Naive B cell (primary cell): ENCODE data around the gene ACP4. TPM values are rescaled to one million over a fixed set of nuclear protein-coding genes. Genes with fewer than 3 reads are reported as not detected.
A peak's percentile ranks its signal among the peaks of the same experiment; 100 is the strongest.

Source experiments
- ATAC-seq, 2 donors: fragments of 150-1000 bp; cut with Tn5 transposase; 2 replicates each; pipeline ENCODE4 v1.10.0; 2021; ENCODE audit warnings: low read depth in 2 of 2, mild to moderate bottlenecking in 2 of 2, moderate library complexity in 2 of 2
- DNase-seq: peaks from one replicate; pipeline ENCODE4 v3.0.0; 2022
- H3K27ac Mint-ChIP-seq, 6 donors: one replicate each; pipeline ENCODE4 v1.8.0; 2020 to 2022; ENCODE audit warnings: mild to moderate bottlenecking in 6 of 6, mixed read lengths in 6 of 6, moderate library complexity in 5 of 6, inconsistent platforms in 2 of 6
- H3K27me3 Mint-ChIP-seq, 3 donors: one replicate each; pipeline ENCODE4 v1.8.0; 2021 to 2022; ENCODE audit warnings: mixed read lengths in 3 of 3, mild to moderate bottlenecking in 1 of 3
- H3K36me3 Mint-ChIP-seq, 2 donors: one replicate each; pipeline ENCODE4 v1.8.0; 2020 to 2022; ENCODE audit warnings: mixed read lengths in 2 of 2, inconsistent platforms in 1 of 2, mild to moderate bottlenecking in 1 of 2
- H3K4me1 Mint-ChIP-seq, 3 donors: one replicate each; pipeline ENCODE4 v1.8.0; 2020 to 2022; ENCODE audit warnings: mixed read lengths in 3 of 3, inconsistent platforms in 1 of 3, mild to moderate bottlenecking in 1 of 3, moderate library complexity in 1 of 3
- H3K4me3 Mint-ChIP-seq, 8 donors: one replicate each; pipeline ENCODE4 v1.8.0; 2020 to 2022; ENCODE audit warnings: mild to moderate bottlenecking in 8 of 8, mixed read lengths in 8 of 8, moderate library complexity in 8 of 8, inconsistent platforms in 2 of 8
- H3K9me3 Mint-ChIP-seq, 7 donors: one replicate each; pipeline ENCODE4 v1.8.0; 2020 to 2022; ENCODE audit warnings: mixed read lengths in 7 of 7, mild to moderate bottlenecking in 5 of 7, inconsistent platforms in 2 of 7, moderate library complexity in 1 of 7
- polyA plus RNA-seq, 6 donors: library from polyadenylated mRNA; unstranded; fragments of 300-500 nt; fragmentation: Illumina TruSeq; gene quantifications; one replicate each; pipeline ENCODE4 v1.2.3, GENCODE V29; 2021; ENCODE audit warnings: low read depth in 6 of 6

The ACP4 gene
- polyA plus RNA-seq, 6 donors from 2014 or later, result not detected

DNA sequence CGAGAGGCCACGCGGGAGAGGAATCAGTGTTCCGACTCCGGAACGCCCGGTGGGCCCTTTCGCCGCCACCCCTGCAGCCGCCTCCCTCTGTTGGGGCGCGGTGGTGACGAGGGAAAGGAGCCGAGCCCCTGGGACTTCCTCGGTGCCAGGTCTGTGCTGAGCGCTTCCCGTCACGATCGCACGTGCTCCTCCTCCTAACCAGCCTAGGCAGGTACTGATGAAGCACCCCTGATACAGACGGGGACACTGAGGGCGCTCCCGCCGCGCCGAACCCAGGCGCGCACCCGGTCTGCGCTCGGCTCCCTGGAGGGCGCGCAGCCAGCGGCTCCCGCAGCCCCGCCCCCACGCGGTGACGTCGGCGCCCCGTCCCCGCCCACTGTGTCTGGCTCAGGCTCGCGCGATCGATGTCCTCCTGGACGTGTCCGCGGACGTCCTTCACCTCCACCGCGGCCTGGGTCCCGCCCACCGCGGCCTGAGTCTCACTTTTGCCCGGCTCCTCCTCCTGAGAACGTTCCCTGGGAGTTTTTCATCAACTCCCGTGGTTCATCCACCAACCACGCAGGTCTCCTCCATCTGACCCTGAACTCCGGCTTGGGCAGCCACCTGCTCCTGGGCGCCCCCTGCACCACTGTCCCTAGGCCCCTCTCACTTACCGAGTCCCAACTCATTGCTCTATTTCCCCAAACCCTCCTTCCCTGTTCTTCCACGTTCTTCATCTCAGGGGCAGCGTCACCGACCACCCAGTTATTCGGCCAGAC lies 45.7 kb downstream of the ACP4 start:
- Mint-ChIP-seq H3K27ac (peak overlapping the region in 4 of 6 donors; percentile 19 to 94 (median 58)), H3K4me3 (peak overlapping the region; percentile 80 to 95 (median 88)), H3K9me3 (peaks cover 0 to 6% (median 2%) of the 10 kb centered on the region in 7 donors), H3K27me3 (peaks cover 13 to 58% (median 57%) of the 10 kb centered on the region in 3 donors), H3K36me3 (peaks cover 0 to 17% of the 10 kb centered on the region in 2 donors), H3K4me1 (peaks cover 10 to 25% (median 21%) of the 10 kb centered on the region in 3 donors)
- peak; percentile 82 to 84 for ATAC-seq
- peak; percentile 58 for DNase-seq

DNA sequence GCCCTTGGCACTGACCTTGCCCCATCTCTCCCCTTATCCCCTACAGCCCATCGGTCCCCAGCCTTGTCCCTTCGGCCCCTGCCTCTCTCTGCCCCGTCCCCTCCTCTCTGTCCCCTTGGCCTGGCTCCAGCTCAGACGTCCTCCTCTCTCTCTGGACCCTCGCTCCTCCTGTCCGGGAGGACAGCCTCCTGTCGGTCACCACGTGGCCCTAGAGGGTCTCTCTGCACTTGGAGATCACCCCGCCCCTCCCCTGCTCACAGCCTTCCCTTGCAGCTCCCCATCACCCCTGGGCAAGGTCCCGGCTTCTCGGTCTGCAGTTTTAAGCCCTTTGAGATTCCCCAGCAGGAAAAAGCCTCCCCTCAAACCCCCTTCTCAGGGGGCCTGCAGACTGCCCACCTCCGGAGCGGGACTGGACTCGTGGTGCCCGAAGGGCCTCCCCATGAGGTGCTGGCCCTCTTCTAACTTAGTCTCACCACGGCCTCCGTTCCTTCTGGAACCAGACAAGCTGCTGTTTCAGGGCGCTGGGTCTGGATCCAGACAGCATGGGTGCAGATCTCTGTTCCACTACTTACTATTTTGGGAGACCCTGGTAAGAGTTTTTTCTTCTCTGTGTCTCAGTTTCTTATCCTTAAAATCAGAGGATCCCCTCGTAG lies 46.5 kb downstream of the ACP4 start:
- peaks cover 10 to 25% (median 21%) of the 10 kb centered on the region in 3 donors for H3K4me1 Mint-ChIP-seq
- H3K4me3 Mint-ChIP-seq, result peak overlapping the region; percentile 9 to 95 (median 86)
- peaks cover 0 to 17% of the 10 kb centered on the region in 2 donors for H3K36me3 Mint-ChIP-seq
- peaks cover 13 to 58% (median 56%) of the 10 kb centered on the region in 3 donors for H3K27me3 Mint-ChIP-seq
- H3K27ac Mint-ChIP-seq, result peak overlapping the region in 3 of 6 donors; percentile 38 to 92 (median 46)
- DNase-seq (no peak), ATAC-seq (no peak)
- peaks cover 5 to 9% (median 5%) of the 10 kb centered on the region in 7 donors for H3K9me3 Mint-ChIP-seq

DNA sequence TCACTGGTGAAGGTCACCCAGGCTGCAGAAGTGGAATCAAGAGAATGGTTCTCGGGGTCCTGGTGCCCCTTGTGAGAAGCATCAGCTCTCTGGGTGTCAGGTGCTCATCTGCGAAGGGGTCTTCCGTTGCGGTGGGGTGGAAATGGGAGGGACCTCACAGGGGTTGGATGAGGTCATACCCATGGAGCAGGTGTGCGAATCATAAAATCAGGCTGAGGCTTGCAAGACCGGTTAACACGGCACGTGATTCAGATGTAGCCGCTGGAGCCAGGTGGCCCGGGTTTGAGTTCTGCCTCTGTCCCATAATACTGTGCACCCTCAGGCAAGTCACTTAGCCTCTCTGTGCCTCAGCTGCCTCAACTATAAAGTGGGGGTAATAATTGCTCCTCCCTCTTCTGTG lies 47.1 kb downstream of the ACP4 start:
- Mint-ChIP-seq H3K4me1 (peaks cover 10 to 25% (median 21%) of the 10 kb centered on the region in 3 donors), H3K4me3 (peak overlapping the region in 6 of 8 donors; percentile 5 to 86 (median 44)), H3K36me3 (peaks cover 0 to 16% of the 10 kb centered on the region in 2 donors), H3K27me3 (peaks cover 15 to 52% (median 52%) of the 10 kb centered on the region in 3 donors), H3K9me3 (peaks cover 5 to 13% (median 9%) of the 10 kb centered on the region in 7 donors), H3K27ac (peak overlapping the region in 1 of 6 donors; percentile 51)
- DNase-seq (no peak), ATAC-seq (no peak)

DNA sequence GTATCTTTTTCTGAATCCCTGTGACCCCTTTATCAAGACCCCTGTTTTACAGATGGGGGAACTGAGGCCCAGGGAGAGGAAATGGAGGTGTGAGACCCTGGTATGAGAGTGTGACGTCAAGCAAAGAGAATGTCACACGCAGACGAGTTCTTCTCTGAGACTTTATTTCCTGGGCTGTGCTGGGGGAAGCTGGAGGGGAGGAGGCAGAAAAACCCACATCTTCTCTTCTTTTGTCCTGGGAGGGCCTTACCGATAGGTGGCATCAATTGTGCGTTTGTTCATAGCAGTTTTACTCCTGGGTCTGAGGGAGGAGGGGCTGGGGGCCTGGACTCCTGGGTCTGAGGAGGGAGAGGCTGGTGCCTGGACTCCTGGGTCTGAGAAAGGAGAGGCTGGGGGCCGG lies 48.0 kb downstream of the ACP4 start:
- peaks cover 10 to 25% (median 21%) of the 10 kb centered on the region in 3 donors for H3K4me1 Mint-ChIP-seq
- H3K27ac Mint-ChIP-seq, result peak overlapping the region in 2 of 6 donors; percentile 28 to 54
- H3K9me3 Mint-ChIP-seq, result peaks cover 5 to 21% (median 15%) of the 10 kb centered on the region in 7 donors
- ATAC-seq (peak; percentile 29 to 40), DNase-seq (no peak)
- peaks cover 13 to 45% (median 43%) of the 10 kb centered on the region in 3 donors for H3K27me3 Mint-ChIP-seq
- H3K36me3 Mint-ChIP-seq, result peaks cover 2 to 11% of the 10 kb centered on the region in 2 donors
- H3K4me3 Mint-ChIP-seq, result peak overlapping the region in 2 of 8 donors; percentile 42 to 59

DNA sequence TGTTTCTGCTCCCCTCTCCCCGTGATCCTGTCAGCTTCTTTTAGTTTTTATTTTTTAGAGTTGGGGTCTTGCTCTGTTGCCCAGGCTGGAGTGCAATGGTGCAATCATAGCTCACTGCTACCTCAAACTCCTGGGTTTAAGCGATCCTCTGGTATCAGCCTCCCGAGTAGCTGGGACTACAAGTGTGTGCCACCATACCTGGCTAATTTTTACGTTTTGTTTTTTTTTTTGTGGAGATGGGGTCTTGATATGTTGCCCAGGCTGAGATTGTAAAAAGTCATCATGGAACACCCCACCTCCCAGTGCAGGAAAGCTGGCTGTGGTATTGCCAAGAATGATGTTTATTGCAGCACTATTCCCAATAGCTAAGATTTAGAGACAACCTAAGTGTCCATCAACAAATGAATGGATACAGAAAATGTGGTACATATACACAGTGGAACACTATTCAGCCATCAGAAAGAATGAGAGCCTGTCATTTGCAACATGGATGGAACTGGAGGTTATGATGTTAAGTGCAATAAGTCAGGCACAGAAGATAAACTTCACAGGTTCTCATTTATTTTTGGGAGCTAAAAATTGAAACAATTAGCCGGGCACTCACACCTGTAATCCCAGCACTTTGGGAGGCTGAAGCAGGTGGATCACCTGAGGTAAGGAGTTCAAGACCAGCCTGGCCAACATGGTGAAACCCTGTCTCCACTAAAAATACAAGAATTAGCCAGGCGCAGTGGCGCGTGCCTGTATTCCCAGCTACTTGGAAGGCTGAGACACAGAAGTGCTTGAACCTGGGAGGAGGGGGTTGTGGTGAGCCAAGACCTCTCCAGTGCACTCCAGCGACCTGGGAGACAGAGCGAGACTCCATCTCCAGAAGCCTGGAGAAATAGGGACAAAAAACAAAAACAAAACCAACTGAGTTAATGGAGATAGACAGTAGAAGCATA lies 49.8 kb downstream of the ACP4 start:
- peaks cover 8 to 36% (median 28%) of the 10 kb centered on the region in 7 donors for H3K9me3 Mint-ChIP-seq
- DNase-seq (no peak), ATAC-seq (no peak)
- H3K4me1 Mint-ChIP-seq, result peaks cover 7 to 25% (median 19%) of the 10 kb centered on the region in 3 donors
- H3K27ac Mint-ChIP-seq, result no peak overlapping the region
- no peak overlapping the region for H3K4me3 Mint-ChIP-seq
- H3K36me3 Mint-ChIP-seq, result peaks cover 7 to 18% of the 10 kb centered on the region in 2 donors
- peaks cover 13 to 52% (median 43%) of the 10 kb centered on the region in 3 donors for H3K27me3 Mint-ChIP-seq

DNA sequence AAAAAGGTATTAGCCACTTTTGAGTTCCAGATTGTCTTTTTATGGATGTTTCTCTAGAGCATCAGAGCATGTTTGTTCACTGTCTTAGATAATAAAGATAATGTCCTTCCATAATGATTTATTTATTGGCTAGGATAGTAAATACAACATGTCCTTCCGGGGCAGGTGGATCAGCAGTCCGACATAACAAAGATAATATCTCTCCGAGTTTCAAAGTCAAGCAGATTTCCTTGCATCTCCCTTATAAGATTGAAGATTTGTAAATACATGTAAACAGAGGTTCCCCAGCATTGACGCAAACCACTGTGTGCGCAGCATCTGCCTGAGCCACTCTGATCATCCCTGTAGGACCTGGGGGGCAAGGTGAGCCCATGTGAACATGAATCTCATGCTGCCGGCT lies 51.9 kb downstream of the ACP4 start:
- ATAC-seq, result no peak
- no peak overlapping the region for H3K4me3 Mint-ChIP-seq
- no peak overlapping the region for H3K27ac Mint-ChIP-seq
- peaks cover 5 to 42% (median 36%) of the 10 kb centered on the region in 3 donors for H3K27me3 Mint-ChIP-seq
- peaks cover 8 to 42% (median 31%) of the 10 kb centered on the region in 7 donors for H3K9me3 Mint-ChIP-seq
- no peak for DNase-seq
- peaks cover 0 to 6% (median 1%) of the 10 kb centered on the region in 3 donors for H3K4me1 Mint-ChIP-seq
- peaks cover 7 to 18% of the 10 kb centered on the region in 2 donors for H3K36me3 Mint-ChIP-seq

DNA sequence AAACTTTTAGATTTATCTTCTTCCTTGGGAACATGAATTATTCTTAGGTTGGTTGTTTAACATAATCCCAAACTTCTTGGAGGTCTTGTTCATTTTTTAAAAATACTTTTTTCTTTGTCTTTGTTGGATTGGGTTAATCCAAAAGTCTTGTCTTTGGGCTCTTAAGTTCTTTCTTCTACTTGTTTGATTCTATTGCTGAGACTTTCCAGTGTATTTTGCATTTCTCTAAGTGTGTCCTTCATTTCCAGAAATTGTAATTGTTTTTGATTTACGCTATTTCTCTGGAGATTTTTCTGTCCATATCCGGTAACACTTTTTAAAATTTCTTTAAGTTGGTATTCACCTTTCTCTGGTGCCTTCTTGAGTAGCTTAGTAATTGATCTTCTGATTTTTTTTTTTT lies 53.0 kb downstream of the ACP4 start:
- peaks cover 5 to 33% (median 28%) of the 10 kb centered on the region in 3 donors for H3K27me3 Mint-ChIP-seq
- DNase-seq, result no peak
- peaks cover 8 to 42% (median 31%) of the 10 kb centered on the region in 7 donors for H3K9me3 Mint-ChIP-seq
- peaks cover 0 to 3% (median 0%) of the 10 kb centered on the region in 3 donors for H3K4me1 Mint-ChIP-seq
- H3K36me3 Mint-ChIP-seq, result peaks cover 7 to 18% of the 10 kb centered on the region in 2 donors
- no peak overlapping the region for H3K4me3 Mint-ChIP-seq
- ATAC-seq, result no peak
- H3K27ac Mint-ChIP-seq, result no peak overlapping the region

DNA sequence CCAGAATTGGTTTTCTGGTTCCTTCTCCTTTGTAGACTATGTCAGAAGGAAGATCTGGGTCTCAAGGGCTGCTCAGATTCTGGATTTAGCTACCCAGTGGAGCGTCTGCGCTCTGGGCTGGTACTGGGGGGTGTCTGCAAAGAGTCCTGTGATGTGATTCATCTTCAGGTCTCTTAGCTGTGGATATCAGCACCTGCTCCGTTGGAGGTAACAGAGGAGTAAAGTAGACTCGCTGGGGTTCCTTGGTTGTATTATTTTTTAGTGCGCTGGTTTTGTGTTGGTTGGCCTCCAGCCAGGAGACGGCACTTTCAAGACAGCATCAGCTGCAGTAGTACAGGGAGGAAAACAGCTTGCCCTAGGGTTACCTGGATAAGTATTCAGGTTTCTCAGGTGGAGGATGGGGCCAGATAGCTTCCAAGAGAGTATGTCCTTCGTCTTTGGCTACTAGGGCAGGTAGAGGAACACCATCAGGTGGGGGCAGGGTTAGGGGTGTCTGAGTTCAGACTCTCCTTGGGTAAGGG lies 53.5 kb downstream of the ACP4 start:
- Mint-ChIP-seq H3K27ac (peak overlapping the region in 1 of 6 donors; percentile 58), H3K4me1 (no peaks in the 10 kb centered on the region), H3K9me3 (peaks cover 8 to 42% (median 31%) of the 10 kb centered on the region in 7 donors), H3K36me3 (peaks cover 7 to 18% of the 10 kb centered on the region in 2 donors), H3K4me3 (peak overlapping the region in 1 of 8 donors; percentile 44), H3K27me3 (peaks cover 10 to 34% (median 28%) of the 10 kb centered on the region in 3 donors)
- DNase-seq (no peak), ATAC-seq (no peak)

DNA sequence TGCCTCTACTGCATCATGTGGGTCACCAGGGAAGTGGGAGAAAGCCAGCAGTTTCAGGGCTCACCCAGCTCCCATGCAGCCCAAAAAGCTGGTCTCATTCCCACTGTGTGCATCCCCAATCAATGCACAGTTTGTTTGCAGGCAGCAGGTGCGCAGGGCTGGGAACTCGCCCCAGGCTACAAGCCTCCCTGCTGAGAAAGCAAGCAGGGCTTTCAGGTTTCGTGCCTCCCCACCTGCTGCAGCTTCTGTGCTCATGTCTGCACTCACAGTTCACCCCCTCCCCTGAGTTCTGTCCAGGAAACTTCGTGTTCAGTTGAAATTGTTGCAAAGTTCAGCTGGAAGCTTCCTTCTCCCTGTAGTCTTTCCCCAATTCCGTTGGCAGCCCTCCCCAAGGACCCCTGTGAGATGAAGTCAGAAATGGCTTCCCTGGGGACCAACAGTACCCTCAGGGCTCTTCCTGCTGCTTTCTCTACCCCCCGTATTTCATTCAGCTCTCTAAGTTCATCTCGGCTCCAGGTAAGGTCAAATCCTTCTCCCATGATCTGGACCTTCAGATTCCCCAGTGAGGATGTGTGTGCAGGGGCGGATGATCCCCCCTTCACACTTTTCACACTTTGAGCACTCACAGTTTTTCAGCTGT lies 54.2 kb downstream of the ACP4 start:
- peaks cover 8 to 42% (median 31%) of the 10 kb centered on the region in 7 donors for H3K9me3 Mint-ChIP-seq
- DNase-seq (no peak), ATAC-seq (no peak)
- no peak overlapping the region for H3K4me3 Mint-ChIP-seq
- H3K27me3 Mint-ChIP-seq, result peaks cover 13 to 38% (median 34%) of the 10 kb centered on the region in 3 donors
- H3K4me1 Mint-ChIP-seq, result no peaks in the 10 kb centered on the region
- H3K36me3 Mint-ChIP-seq, result peaks cover 7 to 18% of the 10 kb centered on the region in 2 donors
- H3K27ac Mint-ChIP-seq, result no peak overlapping the region
